ENCODE measurements around the gene NEK7.

NEK7 gene

DNA sequence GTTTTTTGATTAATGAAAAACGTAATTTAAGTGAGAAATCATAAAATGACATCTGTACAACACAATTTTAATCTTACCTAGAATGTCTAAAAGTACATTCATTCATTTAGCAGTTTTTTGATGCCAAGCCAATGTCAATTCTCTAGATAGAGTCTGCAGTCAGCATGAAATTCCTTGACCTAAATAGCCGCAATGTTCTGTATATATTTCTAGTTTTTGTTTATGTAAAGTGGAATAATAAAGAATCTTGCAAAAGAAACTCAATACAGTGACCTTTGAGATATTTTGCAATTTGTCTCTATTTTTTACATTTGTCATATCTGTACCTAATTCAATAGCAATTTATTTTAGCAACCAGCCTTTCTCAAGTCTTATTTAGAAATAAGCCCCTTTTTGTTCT is 207.7 kb downstream of the NEK7 start:
- no peak for DNase-seq

DNA sequence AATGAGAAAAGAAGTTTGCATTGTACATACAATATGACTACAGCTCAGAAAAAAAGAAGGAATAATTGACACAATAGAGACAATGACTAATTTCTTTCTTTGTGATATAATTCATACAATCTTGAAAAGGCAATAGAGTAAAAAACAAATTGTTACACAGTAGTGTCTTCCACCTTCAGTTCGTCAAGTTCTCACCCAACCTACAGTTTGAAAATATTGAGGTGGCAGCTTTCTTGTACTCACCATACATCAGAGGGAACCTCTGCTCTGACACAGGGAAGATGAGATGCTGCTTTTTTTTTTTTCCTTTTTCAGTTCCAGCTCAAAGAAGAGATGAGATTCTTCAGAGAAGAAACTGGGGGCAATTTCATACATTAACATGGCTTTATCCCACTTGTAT is 210.5 kb downstream of the NEK7 start:
- DNase-seq, result no peak

DNA sequence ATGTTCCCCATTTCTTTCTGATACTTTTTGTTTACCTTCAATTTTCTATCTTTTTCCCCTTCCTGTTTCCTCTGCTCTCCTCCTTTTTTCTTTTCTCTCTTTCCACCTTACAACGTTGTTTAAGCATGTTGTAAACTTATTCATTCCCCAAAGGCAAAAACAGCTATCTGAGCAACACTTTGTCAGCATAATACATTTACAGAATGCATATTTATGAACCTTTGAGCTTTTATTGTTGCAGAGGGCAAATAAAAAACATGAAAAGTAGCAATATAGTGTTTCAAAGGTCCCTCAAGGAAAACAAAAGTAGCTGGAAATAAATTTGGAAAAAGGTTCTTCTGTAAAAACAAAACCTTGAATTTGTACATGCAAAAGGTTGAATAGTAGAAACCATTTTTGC is 214.2 kb downstream of the NEK7 start:
- DNase-seq, result no peak

Data from NCI-H2029 treated with DMSO at 0.1 percent for 48 hours (cell line).